ENCODE results near the gene OGFR.

The OGFR gene

DNA sequence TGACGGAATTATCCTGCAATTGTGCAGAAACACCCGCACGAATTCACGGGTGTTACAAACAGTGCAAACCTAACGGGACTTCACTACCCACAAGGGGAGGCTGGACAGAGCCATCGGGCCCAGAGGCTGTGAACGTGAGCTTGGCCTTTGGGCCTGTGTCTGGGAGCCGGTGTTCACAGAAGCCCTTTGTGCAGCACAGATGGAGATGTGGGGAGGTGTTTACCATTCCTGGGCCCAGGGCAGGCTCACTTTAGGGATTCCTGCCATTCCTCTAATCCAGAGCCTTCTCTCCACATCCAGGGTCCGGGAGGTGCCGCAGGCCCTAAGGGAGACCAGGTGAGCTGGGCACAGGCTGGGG, 27.2 kb downstream of the OGFR start:
- H3K9me3 ChIP-seq (ENCODE audit: control insufficient read depth, insufficient read depth, low read length), result no peaks in the 10 kb centered on the region
- H3K4me1 ChIP-seq (ENCODE audit: insufficient read depth, low read length), result peaks cover 14% of the 10 kb centered on the region
- no peak overlapping the region for H3K9ac ChIP-seq (ENCODE audit: low read depth, low read length)
- H3K36me3 ChIP-seq (ENCODE audit: insufficient read depth, low read length), result peaks cover 5% of the 10 kb centered on the region; the same call in 1 of the 2 replicates

DNA sequence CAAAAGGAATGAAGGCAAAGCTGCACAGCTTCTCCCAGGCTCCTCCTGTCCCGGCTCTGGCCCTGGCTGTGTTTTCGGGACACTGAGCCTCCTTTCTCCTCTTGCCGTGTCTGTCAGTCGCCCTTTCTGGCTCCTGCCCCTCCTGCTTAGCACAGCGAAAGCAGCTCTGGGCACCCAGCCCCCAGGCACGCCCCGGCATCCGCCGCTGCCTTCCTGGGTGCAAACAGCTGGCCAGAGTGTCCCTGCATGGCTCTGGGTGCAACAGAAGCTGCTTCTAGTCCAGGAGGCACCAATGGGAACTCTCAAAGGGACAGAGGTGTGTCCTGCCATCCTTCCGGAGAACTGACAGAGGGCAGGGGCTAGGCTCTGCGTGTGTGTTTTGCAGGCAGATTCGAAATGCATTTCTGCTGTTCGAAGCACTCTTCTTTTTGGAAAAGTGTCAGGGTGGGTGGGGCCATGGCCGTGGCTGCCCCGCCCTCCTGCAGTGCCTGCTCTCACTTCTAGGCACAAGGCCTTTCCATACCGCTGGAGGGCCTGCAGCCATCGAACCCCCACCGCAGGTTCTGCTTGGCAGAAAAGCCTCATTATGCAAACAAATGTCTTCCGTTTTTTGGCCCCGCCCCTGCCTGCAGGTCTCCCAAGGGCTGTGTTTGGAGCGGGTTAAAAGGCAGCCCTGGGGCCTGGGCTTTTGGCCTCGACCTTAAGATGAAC, 27.7 kb downstream of the OGFR start:
- Histone ChIP-seq H3K9me3 (ENCODE audit: control insufficient read depth, insufficient read depth, low read length) (no peaks in the 10 kb centered on the region), H3K9ac (ENCODE audit: low read depth, low read length) (no peak overlapping the region), H3K4me1 (ENCODE audit: insufficient read depth, low read length) (peaks cover 14% of the 10 kb centered on the region), H3K36me3 (ENCODE audit: insufficient read depth, low read length) (peaks cover 5% of the 10 kb centered on the region; the same call in 1 of the 2 replicates)

DNA sequence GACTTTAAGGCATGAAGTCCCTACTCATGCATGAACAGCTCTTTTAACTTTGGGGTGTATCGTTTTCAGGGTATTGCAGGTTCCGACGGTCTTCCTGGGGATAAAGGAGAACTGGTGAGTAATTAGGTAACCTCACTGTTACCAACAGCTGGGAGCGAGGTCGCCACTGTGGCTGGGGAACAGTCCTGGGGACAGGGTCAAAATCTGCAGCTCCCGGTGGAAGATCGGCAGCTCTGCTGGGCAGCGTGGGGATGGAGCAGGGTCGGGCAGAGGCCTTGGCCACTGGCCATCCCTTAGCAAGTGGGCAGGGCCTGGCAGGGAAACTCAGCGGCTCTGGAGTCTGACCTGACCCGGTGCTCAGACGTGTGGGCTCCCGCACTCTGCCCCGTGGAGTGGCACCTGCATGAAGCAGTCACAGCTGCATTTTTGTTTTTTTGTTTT, 28.3 kb downstream of the OGFR start:
- H3K36me3 ChIP-seq (ENCODE audit: insufficient read depth, low read length), result peaks cover 5% of the 10 kb centered on the region; the same call in 1 of the 2 replicates
- H3K9me3 ChIP-seq (ENCODE audit: control insufficient read depth, insufficient read depth, low read length), result no peaks in the 10 kb centered on the region
- peaks cover 14% of the 10 kb centered on the region for H3K4me1 ChIP-seq (ENCODE audit: insufficient read depth, low read length)
- H3K9ac ChIP-seq (ENCODE audit: low read depth, low read length), result no peak overlapping the region

DNA sequence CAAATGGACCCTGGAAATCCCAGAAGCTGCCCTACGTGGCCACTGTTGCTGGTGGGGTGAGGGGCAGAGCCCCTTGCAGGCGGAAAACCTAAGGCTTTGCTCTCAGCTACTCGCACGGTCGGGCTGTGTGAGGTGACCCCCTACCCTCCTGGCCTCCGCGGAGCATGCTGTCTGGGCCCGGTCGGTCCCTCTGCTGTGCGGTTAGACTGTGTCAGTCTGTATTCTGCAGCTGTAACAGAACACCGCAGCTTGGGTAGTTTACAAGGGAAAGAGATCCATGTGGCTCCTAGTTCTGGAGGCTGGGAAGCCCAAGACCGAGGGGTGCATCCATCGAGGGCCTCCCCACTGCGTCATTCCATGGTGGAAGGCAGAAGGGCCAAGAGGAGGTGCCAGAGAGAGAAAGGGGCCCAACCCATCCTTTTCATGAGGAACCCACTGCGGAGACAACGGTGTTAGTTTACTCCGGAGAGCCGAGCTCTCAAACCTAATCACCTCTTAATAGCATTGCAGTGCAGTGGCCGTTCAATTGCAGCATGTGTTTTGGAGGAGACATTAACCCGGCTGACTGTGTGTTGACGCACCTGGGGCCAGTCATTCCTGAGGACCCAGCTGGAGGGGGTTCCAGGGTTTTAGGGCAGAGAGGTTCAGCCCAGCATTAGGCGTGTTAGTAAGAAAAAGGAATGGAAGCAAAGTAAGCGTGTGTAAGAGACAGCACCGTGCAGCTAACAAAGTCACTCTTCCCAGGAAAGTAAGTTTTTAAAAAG, 30.5 kb downstream of the OGFR start:
- Histone ChIP-seq H3K9ac (ENCODE audit: low read depth, low read length) (no peak overlapping the region), H3K36me3 (ENCODE audit: insufficient read depth, low read length) (peaks cover 12% of the 10 kb centered on the region; the same call in 1 of the 2 replicates), H3K9me3 (ENCODE audit: control insufficient read depth, insufficient read depth, low read length) (no peaks in the 10 kb centered on the region), H3K4me1 (ENCODE audit: insufficient read depth, low read length) (peaks cover 14% of the 10 kb centered on the region)

DNA sequence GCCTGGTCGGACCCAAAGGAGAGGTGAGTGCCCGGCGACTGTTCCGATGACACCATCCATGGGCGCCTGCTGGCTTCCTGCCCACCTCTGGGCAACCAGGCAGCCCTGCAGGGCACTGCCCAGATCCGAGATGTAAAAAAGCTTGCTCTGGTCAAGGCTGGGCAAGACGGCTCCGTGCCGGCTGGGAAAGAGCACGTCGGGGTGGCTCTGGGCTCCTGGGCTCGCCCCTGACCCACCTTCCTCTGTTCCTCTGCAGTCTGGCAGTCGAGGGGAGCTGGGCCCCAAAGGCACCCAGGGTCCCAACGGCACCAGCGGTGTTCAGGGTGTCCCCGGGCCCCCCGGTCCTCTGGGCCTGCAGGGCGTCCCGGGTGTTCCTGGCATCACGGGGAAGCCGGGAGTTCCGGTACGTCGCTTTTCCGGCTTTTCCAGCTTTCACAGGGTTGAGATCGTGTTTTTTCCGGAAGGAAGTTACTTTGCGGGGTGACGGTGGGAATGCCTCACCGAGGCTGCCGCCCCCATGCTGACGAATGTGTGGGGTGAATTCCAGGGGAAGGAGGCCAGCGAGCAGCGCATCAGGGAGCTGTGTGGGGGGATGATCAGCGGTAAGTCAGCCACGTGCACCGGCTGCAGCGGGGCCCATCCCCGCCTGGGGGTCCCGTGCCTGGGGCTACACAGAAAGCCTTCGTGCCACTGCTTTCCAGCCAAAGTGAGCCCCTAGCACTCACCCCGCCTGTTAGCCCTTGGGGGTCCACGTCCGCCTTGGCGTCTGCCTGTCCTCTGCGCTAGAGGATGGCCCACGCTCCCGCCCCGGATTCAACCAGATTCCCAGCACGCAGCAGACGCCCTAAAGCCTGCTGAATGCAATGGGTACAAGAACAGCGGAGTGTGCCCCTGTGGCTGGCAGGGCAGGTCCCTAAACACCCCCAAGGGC, 31.6 kb downstream of the OGFR start:
- H3K4me1 ChIP-seq (ENCODE audit: insufficient read depth, low read length), result peaks cover 14% of the 10 kb centered on the region
- H3K36me3 ChIP-seq (ENCODE audit: insufficient read depth, low read length), result peaks cover 12% of the 10 kb centered on the region; the same call in 1 of the 2 replicates
- H3K9me3 ChIP-seq (ENCODE audit: control insufficient read depth, insufficient read depth, low read length), result no peaks in the 10 kb centered on the region
- no peak overlapping the region for H3K9ac ChIP-seq (ENCODE audit: low read depth, low read length)

DNA sequence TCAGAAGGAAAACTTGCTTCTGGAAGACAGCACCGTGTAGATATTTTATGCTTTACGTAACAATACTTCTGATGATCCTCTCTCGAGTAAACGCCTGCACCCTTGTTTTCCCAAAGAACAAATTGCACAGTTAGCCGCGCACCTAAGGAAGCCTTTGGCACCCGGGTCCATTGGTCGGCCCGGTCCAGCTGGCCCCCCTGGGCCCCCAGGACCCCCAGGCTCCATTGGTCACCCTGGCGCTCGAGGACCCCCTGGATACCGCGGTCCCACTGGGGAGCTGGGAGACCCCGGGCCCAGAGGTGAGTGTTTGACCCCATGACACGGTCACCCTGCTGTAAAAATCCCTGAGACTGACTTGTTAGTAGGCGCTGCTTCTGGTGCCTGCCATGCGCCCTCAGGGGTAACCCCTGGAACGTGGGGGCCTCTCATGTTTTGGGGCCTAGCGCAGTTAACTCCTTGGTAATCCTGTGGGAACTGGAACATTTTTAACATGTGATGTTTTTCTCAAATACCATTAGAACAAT, 32.4 kb downstream of the OGFR start:
- peaks cover 7% of the 10 kb centered on the region for H3K4me1 ChIP-seq (ENCODE audit: insufficient read depth, low read length)
- no peak overlapping the region for H3K9ac ChIP-seq (ENCODE audit: low read depth, low read length)
- peaks cover 12% of the 10 kb centered on the region; the same call in 1 of the 2 replicates for H3K36me3 ChIP-seq (ENCODE audit: insufficient read depth, low read length)
- no peaks in the 10 kb centered on the region for H3K9me3 ChIP-seq (ENCODE audit: control insufficient read depth, insufficient read depth, low read length)

DNA sequence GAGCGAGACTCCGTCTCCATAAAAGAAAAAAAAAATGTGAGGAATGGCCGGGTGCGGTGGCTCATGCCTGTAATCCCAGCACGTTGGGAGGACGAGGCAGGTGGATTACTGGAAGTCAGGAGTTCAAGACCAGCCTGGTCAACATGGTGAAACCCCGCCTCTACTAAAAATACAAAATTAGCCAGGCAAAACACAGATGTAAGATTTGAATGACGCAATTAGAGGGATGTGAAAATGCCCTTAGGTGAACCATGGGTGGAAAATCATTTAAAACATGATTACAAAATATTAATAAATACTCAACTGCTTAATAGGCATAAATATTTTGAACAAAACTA, 33.1 kb downstream of the OGFR start:
- Histone ChIP-seq H3K9ac (ENCODE audit: low read depth, low read length) (no peak overlapping the region), H3K4me1 (ENCODE audit: insufficient read depth, low read length) (peaks cover 2% of the 10 kb centered on the region)

DNA sequence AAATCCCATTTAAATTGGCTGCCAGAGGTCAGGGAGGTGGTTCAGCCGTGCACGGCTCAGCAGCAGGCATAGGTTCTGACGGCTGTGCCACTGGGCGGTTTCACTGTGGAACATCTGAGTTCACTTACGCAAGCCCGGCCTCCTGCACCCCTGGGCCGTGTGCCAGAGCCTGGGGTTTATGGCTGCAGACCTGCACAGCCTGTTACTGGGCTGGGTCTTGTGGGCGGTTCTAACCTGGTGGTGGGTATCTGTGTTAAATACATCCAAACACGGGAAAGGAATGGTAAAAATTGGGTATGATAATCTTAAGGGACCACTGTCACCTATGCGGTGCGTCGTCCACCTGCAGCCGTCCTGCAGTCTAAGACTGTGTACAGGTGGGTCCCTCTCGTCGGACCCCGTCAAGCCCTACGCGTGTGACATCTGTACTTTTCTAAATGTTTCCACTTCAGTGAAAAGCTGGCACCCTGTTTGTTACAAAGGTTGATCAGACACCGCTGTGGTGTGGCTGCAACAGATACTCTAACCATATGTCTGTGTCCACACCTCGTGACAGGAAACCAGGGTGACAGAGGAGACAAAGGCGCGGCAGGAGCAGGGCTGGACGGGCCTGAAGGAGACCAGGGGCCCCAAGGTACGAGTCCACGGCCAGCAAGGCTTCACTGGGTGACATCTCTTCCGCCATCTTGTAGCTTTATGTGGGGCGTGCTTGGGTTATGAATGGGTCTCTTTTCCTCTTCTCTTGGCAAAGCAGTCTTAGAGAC, 33.7 kb downstream of the OGFR start:
- H3K36me3 ChIP-seq (ENCODE audit: insufficient read depth, low read length), result peaks cover 12% of the 10 kb centered on the region; the same call in 1 of the 2 replicates
- no peaks in the 10 kb centered on the region for H3K9me3 ChIP-seq (ENCODE audit: control insufficient read depth, insufficient read depth, low read length)
- no peaks in the 10 kb centered on the region for H3K4me1 ChIP-seq (ENCODE audit: insufficient read depth, low read length)
- no peak overlapping the region for H3K9ac ChIP-seq (ENCODE audit: low read depth, low read length)

More for the DNA sequence above, 33.1 kb downstream of the OGFR start:
- H3K9me3 ChIP-seq (ENCODE audit: control insufficient read depth, insufficient read depth, low read length), result no peaks in the 10 kb centered on the region
- H3K36me3 ChIP-seq (ENCODE audit: insufficient read depth, low read length), result peaks cover 12% of the 10 kb centered on the region; the same call in 1 of the 2 replicates

DNA sequence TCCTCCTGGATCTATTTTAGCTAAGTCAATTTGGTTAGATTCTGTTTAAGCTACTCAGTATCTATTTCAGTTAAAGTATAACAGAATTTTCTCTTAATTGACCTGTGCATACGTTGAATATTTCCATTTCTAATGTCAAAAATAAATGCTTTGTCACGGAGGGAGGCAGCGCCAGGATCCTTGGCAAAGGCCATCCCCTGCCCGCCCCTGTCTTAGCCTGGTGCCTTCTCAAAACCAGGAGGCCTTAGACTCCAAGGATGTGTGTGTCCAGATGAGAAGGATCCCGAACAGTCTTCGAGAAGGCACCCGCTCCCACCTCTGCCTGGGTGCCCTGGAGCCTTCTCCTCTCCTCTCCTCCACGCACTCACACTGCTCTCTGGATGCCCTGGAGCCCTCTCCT, 34.6 kb downstream of the OGFR start:
- peaks cover 12% of the 10 kb centered on the region; the same call in 1 of the 2 replicates for H3K36me3 ChIP-seq (ENCODE audit: insufficient read depth, low read length)
- no peaks in the 10 kb centered on the region for H3K4me1 ChIP-seq (ENCODE audit: insufficient read depth, low read length)
- H3K9ac ChIP-seq (ENCODE audit: low read depth, low read length), result no peak overlapping the region
- no peaks in the 10 kb centered on the region for H3K9me3 ChIP-seq (ENCODE audit: control insufficient read depth, insufficient read depth, low read length)

DNA sequence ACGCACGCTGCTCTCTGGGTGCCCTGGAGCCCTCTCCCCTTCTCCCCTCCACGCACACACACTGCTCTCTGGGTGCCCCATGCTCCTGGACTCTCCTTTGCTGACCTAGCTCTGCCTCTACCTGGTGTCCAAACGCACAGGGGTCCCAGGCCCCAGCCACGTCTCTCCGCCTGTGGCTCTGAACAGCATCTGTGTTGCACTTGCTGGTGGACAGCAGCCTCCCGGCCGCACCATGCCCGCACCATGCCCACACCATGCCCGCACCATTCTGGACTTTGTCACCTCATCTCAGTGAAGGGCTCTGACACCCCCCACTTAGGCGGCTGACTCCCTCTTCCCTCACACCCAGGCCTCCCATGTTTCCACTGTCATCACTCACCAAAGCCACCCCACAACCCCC, 35.2 kb downstream of the OGFR start:
- Histone ChIP-seq H3K9ac (ENCODE audit: low read depth, low read length) (no peak overlapping the region), H3K9me3 (ENCODE audit: control insufficient read depth, insufficient read depth, low read length) (no peaks in the 10 kb centered on the region), H3K36me3 (ENCODE audit: insufficient read depth, low read length) (peaks cover 10% of the 10 kb centered on the region; the same call in 1 of the 2 replicates), H3K4me1 (ENCODE audit: insufficient read depth, low read length) (no peaks in the 10 kb centered on the region)

DNA sequence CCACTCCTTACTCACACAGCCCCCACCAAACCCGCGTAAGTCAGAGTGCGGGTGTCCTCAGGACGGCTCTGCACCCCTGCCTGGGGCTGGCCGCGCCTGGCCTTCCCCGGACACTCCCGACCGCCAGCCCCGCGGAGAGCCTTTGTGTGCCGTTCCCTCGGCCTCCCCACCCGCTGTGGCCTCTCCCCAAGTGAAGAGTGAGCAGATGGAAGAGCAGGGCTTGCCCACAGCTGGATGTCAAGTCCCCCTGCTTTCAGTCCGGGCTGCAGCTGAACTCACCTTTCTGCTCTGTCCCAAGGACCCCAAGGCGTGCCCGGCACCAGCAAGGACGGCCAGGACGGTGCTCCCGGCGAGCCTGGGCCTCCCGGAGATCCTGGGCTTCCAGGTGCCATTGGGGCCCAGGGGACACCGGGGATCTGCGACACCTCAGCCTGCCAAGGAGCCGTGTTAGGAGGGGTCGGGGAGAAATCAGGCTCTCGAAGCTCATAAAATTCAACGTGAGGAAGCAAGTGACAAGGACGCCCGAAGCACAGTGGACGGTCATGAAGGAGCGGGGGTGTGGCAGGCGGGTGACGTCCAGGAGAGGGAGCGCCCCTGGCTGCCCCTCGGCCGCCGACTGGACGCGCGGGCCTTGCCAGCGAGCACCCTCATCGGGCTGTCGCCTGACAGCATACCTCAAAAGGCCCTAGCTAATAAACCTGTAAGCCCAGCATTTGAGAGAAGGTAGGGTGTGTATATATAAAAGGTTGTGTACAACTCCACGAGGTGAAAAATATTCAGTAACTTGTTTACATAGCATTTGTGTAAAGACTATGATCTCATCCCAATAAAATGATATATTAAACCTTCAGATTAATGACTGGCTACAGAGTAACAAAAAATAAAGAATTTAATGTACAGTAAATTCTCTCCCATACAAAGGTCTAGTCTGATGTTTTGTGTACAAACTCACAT, 35.9 kb downstream of the OGFR start:
- peaks cover 7% of the 10 kb centered on the region; the same call in 1 of the 2 replicates for H3K36me3 ChIP-seq (ENCODE audit: insufficient read depth, low read length)
- H3K4me1 ChIP-seq (ENCODE audit: insufficient read depth, low read length), result no peaks in the 10 kb centered on the region
- no peaks in the 10 kb centered on the region for H3K9me3 ChIP-seq (ENCODE audit: control insufficient read depth, insufficient read depth, low read length)
- H3K9ac ChIP-seq (ENCODE audit: low read depth, low read length), result no peak overlapping the region

DNA sequence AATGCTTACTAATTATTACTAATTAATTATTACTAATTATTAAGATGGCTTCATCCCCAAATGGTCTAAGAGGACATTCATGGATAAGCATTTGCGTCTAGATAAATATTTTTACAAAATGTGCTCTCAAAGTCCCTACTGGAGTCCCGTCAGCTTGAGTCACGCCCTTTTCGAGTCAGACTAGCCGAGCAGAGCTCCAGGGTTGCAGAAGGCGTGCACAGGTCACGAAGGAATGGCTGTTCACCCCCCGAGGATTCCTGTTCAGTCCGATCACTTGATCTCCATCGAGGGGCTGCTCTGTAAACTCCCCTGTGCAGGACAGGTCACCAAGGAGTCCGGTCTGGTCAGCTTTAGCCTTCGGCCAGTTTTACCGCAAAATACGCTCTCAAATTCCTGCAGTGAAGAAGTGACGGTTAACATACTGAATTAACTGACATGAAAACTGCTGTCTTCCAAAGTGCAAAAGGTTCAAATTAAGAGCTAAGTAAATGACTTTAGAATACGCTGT, 37.1 kb downstream of the OGFR start:
- Histone ChIP-seq H3K4me1 (ENCODE audit: insufficient read depth, low read length) (no peaks in the 10 kb centered on the region), H3K9ac (ENCODE audit: low read depth, low read length) (no peak overlapping the region), H3K36me3 (ENCODE audit: insufficient read depth, low read length) (peaks cover 7% of the 10 kb centered on the region; the same call in 1 of the 2 replicates), H3K9me3 (ENCODE audit: control insufficient read depth, insufficient read depth, low read length) (no peaks in the 10 kb centered on the region)

Data from ES-I3 (cell line).